Loucy (cell line): Measurements from ENCODE around the gene ACACB.

Experiments used
- CTCF ChIP-seq: fragments of 200-600 bp; sonication (generic); conservative IDR thresholded peaks from 2 replicates; pipeline ENCODE4 v1.5.1; 2014; ENCODE audit warnings: mild to moderate bottlenecking, antibody characterized with exemption, low read length
- EZH2phosphoT487 ChIP-seq: fragments of 200-600 bp; IDR thresholded peaks from 2 replicates; pipeline ENCODE4 v1.6.1; 2018; ENCODE audit warnings: antibody characterized with exemption, mild to moderate bottlenecking, moderate library complexity, borderline replicate concordance

GRCh38 chr12:109169262-109169661 lies 52.9 kb downstream of the ACACB start:
- TF ChIP-seq CTCF (no peak), EZH2phosphoT487 (no peak)
